H9 (cell line): ENCODE measurements around the gene TMEM131. TPM values are rescaled to one million over a fixed set of nuclear protein-coding genes. Genes with fewer than 3 reads are reported as not detected.

Experiments
- DNase-seq: peaks from one replicate; pipeline ENCODE4 v3.0.0-alpha.2; 2017
- H2AFZ ChIP-seq: one replicate; pipeline ENCODE4 v1.6.1; 2013; ENCODE audit warnings: mild to moderate bottlenecking, low read length, control low read depth, moderate library complexity
- H2AK5ac ChIP-seq: 2 replicates; pipeline ENCODE4 v1.6.1; 2013; ENCODE audit warnings: low read length, control low read depth, mixed read lengths; ENCODE audit not compliant: insufficient read length
- H2BK120ac ChIP-seq: one replicate; pipeline ENCODE4 v1.6.1; 2013; ENCODE audit warnings: low read depth, mild to moderate bottlenecking, low read length, control low read depth, inconsistent platforms; ENCODE audit not compliant: poor library complexity, severe bottlenecking
- H2BK12ac ChIP-seq: 2 replicates; pipeline ENCODE4 v1.6.1; 2013; ENCODE audit warnings: low read length, control low read depth, mixed read lengths, low read depth; ENCODE audit not compliant: insufficient read length
- H2BK15ac ChIP-seq: 2 replicates; pipeline ENCODE4 v1.6.1; 2013; ENCODE audit warnings: low read depth, low read length, control low read depth
- H2BK20ac ChIP-seq: one replicate; pipeline ENCODE4 v1.6.1; 2013; ENCODE audit warnings: low read depth, mild to moderate bottlenecking, low read length, control low read depth, inconsistent platforms; ENCODE audit not compliant: poor library complexity, severe bottlenecking
- H2BK5ac ChIP-seq: 2 replicates; pipeline ENCODE4 v1.6.1; 2013; ENCODE audit warnings: low read length, control low read depth, mixed read lengths; ENCODE audit not compliant: insufficient read length
- H3K14ac ChIP-seq: 2 replicates; pipeline ENCODE4 v1.6.1; 2013; ENCODE audit warnings: low read length, control low read depth; ENCODE audit not compliant: insufficient read depth
- H3K18ac ChIP-seq: 2 replicates; pipeline ENCODE4 v1.6.1; 2013; ENCODE audit warnings: low read depth, mild to moderate bottlenecking, mixed read lengths, low read length, control low read depth; ENCODE audit not compliant: insufficient read length
- H3K23ac ChIP-seq: 2 replicates; pipeline ENCODE4 v1.6.1; 2013; ENCODE audit warnings: low read length, control low read depth, mixed read lengths, low read depth; ENCODE audit not compliant: insufficient read length
- H3K23me2 ChIP-seq: 2 replicates; pipeline ENCODE4 v1.6.1; 2013; ENCODE audit warnings: low read depth, mild to moderate bottlenecking, mixed read lengths, low read length, control low read depth; ENCODE audit not compliant: insufficient read length, poor library complexity, severe bottlenecking
- H3K27ac ChIP-seq: 2 replicates; pipeline ENCODE4 v1.5.1; 2013; ENCODE audit warnings: low read length, control low read depth, mixed read lengths, low read depth; ENCODE audit not compliant: insufficient read length
- H3K27me3 ChIP-seq: 2 replicates; pipeline ENCODE4 v1.6.1; 2013; ENCODE audit warnings: low read length, control low read depth, inconsistent platforms; ENCODE audit not compliant: insufficient read depth
- H3K4ac ChIP-seq: 2 replicates; pipeline ENCODE4 v1.6.1; 2013; ENCODE audit warnings: low read depth, mild to moderate bottlenecking, control low read depth, inconsistent platforms, low read length, moderate library complexity
- H3K4me1 ChIP-seq: 2 replicates; pipeline ENCODE4 v1.6.1; 2013; ENCODE audit warnings: low read length, control low read depth, inconsistent platforms; ENCODE audit not compliant: insufficient read depth
- H3K4me2 ChIP-seq: 2 replicates; pipeline ENCODE4 v1.6.1; 2013; ENCODE audit warnings: low read length, control low read depth, mixed read lengths; ENCODE audit not compliant: insufficient read length, insufficient read depth
- H3K56ac ChIP-seq: 2 replicates; pipeline ENCODE4 v1.6.1; 2013; ENCODE audit warnings: low read depth, mild to moderate bottlenecking, mixed read lengths, low read length, control low read depth; ENCODE audit not compliant: insufficient read length
- H3K79me1 ChIP-seq: 2 replicates; pipeline ENCODE4 v1.6.1; 2013; ENCODE audit warnings: low read depth, mild to moderate bottlenecking, moderate library complexity, low read length, control low read depth, inconsistent platforms; ENCODE audit not compliant: insufficient read depth, poor library complexity, severe bottlenecking
- H3K79me2 ChIP-seq: 2 replicates; pipeline ENCODE4 v1.6.1; 2013; ENCODE audit warnings: low read length, control low read depth, inconsistent platforms; ENCODE audit not compliant: insufficient read depth
- H3K9ac ChIP-seq: 2 replicates; pipeline ENCODE4 v1.6.1; 2013; ENCODE audit warnings: low read length, control low read depth, mixed read lengths; ENCODE audit not compliant: insufficient read length; ENCODE audit errors: extremely low read depth
- H3K9me3 ChIP-seq: one replicate; pipeline ENCODE4 v1.6.1; 2013; ENCODE audit warnings: low read depth, low read length, inconsistent platforms; ENCODE audit not compliant: control insufficient read depth
- H3T11ph ChIP-seq: one replicate; pipeline ENCODE4 v1.6.1; 2013; ENCODE audit warnings: mild to moderate bottlenecking, low read length, control low read depth, inconsistent platforms
- H4K20me1 ChIP-seq: one replicate; pipeline ENCODE4 v1.6.1; 2013; ENCODE audit not compliant: control insufficient read depth, insufficient read length, insufficient read depth
- H4K5ac ChIP-seq: 2 replicates; pipeline ENCODE4 v1.6.1; 2013; ENCODE audit warnings: low read depth, mild to moderate bottlenecking, mixed read lengths, low read length, control low read depth; ENCODE audit not compliant: insufficient read length
- H4K8ac ChIP-seq: replicated peaks from 2 replicates; pipeline ENCODE4 v1.6.1; 2013; ENCODE audit warnings: low read length, control low read depth, mixed read lengths, low read depth; ENCODE audit not compliant: insufficient read length
- H4K91ac ChIP-seq: 2 replicates; pipeline ENCODE4 v1.6.1; 2013; ENCODE audit warnings: low read depth, mild to moderate bottlenecking, moderate library complexity, mixed read lengths, low read length, control low read depth; ENCODE audit not compliant: insufficient read length
- H3K27ac Mint-ChIP-seq, 3 experiments: 2 replicates in 2 of 3; 3 replicates in 1 of 3; pipeline ENCODE4 v1.8.0; 2020 to 2021; ENCODE audit warnings: mixed read lengths in 3 of 3, mild to moderate bottlenecking in 1 of 3, moderate library complexity in 1 of 3
- H3K27me3 Mint-ChIP-seq: 2 replicates; pipeline ENCODE4 v1.8.0; 2021; ENCODE audit warnings: low read depth, mild to moderate bottlenecking, moderate library complexity, mixed read lengths
- H3K36me3 Mint-ChIP-seq, 3 experiments: 2 replicates in 2 of 3; 3 replicates in 1 of 3; pipeline ENCODE4 v1.8.0; 2020 to 2021; ENCODE audit warnings: low read depth in 3 of 3, mixed read lengths in 3 of 3; ENCODE audit not compliant: insufficient read depth in 1 of 3
- H3K4me1 Mint-ChIP-seq, 2 experiments: 2 replicates each; pipeline ENCODE4 v1.8.0; 2020; ENCODE audit warnings: mixed read lengths in 2 of 2
- H3K4me3 Mint-ChIP-seq, 2 experiments: 2 replicates in 1 of 2; 3 replicates in 1 of 2; pipeline ENCODE4 v1.8.0; 2020 to 2021; ENCODE audit warnings: mild to moderate bottlenecking in 2 of 2, mixed read lengths in 2 of 2, moderate library complexity in 1 of 2
- H3K9me3 Mint-ChIP-seq, 2 experiments: 2 replicates in 1 of 2; 3 replicates in 1 of 2; pipeline ENCODE4 v1.8.0; 2020; ENCODE audit warnings: mild to moderate bottlenecking in 2 of 2, mixed read lengths in 2 of 2, moderate library complexity in 1 of 2
- CTCF ChIP-seq: fragments of 200-600 bp; sonication (generic); conservative IDR thresholded peaks from 3 replicates; pipeline ENCODE4 v1.8.0; 2021; ENCODE audit warnings: antibody characterized with exemption, mild to moderate bottlenecking
- total RNA-seq: library from RNA; stranded (reverse); gene quantifications from 2 replicates; pipeline ENCODE4 v1.2.1, GENCODE V29; 2021

The TMEM131 gene
- total RNA-seq, 1 experiment from 2014 or later: 20.9 TPM

GRCh38 chr2:97982621-97983020 is 13.1 kb downstream of the TMEM131 start:
- H2BK20ac ChIP-seq: no peak overlapping the region
- no peaks in the 10 kb centered on the region for H4K20me1 ChIP-seq
- H3K18ac ChIP-seq: no peak overlapping the region
- no peak overlapping the region for H2BK12ac ChIP-seq
- no peak overlapping the region for H4K5ac ChIP-seq
- Mint-ChIP-seq H3K9me3 (peaks cover 9 to 18% of the 10 kb centered on the region in 2 experiments), H3K36me3 (peaks cover 10 to 17% (median 16%) of the 10 kb centered on the region in 3 experiments), H3K27me3 (no peaks in the 10 kb centered on the region), H3K27ac (no peak overlapping the region), H3K4me1 (peaks cover 14 to 15% of the 10 kb centered on the region in 2 experiments), H3K4me3 (no peak overlapping the region)
- no peak overlapping the region for H3T11ph ChIP-seq
- H3K79me2 ChIP-seq: peaks cover 2% of the 10 kb centered on the region; the same call in 1 of the 2 replicates
- no peak overlapping the region for H2BK5ac ChIP-seq
- H3K27ac ChIP-seq: no peak overlapping the region
- H2BK120ac ChIP-seq: no peak overlapping the region
- no peaks in the 10 kb centered on the region for H3K27me3 ChIP-seq
- H3K23me2 ChIP-seq: no peaks in the 10 kb centered on the region
- H2BK15ac ChIP-seq: no peak overlapping the region
- H3K4me2 ChIP-seq: no peak overlapping the region
- H2AK5ac ChIP-seq: no peak overlapping the region
- no peak for DNase-seq
- no peaks in the 10 kb centered on the region for H3K79me1 ChIP-seq
- H3K9me3 ChIP-seq: peaks cover 7% of the 10 kb centered on the region
- H4K8ac ChIP-seq: no peak overlapping the region
- H2AFZ ChIP-seq: no peak overlapping the region
- no peak for TF ChIP-seq CTCF
- no peak overlapping the region for H3K4ac ChIP-seq
- no peak overlapping the region for H3K9ac ChIP-seq
- no peak overlapping the region for H3K56ac ChIP-seq
- no peak overlapping the region for H4K91ac ChIP-seq
- H3K4me1 ChIP-seq: no peaks in the 10 kb centered on the region; the same call in 1 of the 2 replicates
- H3K14ac ChIP-seq: no peak overlapping the region
- no peak overlapping the region for H3K23ac ChIP-seq
